Hepatocyte (in vitro differentiated cells): ENCODE measurements around the gene RAET1E. TPM values are rescaled to one million over a fixed set of nuclear protein-coding genes. Genes with fewer than 3 reads are reported as not detected.

Experiments used
- DNase-seq: peaks from one replicate; pipeline ENCODE4 v3.0.0-alpha.2; 2016; ENCODE audit warnings: low spot score
- H2AFZ ChIP-seq: fragments of 200-600 bp; sonication (generic); 2 replicates; pipeline ENCODE4 v1.6.0; 2016; ENCODE audit warnings: antibody characterized with exemption, mild to moderate bottlenecking
- H3K27ac ChIP-seq: fragments of 200-600 bp; sonication (generic); 2 replicates; pipeline ENCODE4 v1.5.1; 2016; ENCODE audit warnings: mild to moderate bottlenecking
- H3K27me3 ChIP-seq: fragments of 200-600 bp; sonication (generic); 2 replicates; pipeline ENCODE4 v1.6.1; 2016
- H3K36me3 ChIP-seq: fragments of 200-600 bp; sonication (generic); replicated peaks from 2 replicates; pipeline ENCODE4 v1.5.1; 2016; ENCODE audit warnings: low read depth; ENCODE audit not compliant: insufficient read depth
- H3K4me1 ChIP-seq: fragments of 200-600 bp; sonication (generic); 2 replicates; pipeline ENCODE4 v1.5.1; 2016; ENCODE audit warnings: mild to moderate bottlenecking, moderate library complexity; ENCODE audit not compliant: insufficient read depth
- H3K4me2 ChIP-seq: fragments of 200-600 bp; sonication (generic); 2 replicates; pipeline ENCODE4 v1.6.0; 2016
- H3K4me3 ChIP-seq: fragments of 200-600 bp; sonication (generic); 2 replicates; pipeline ENCODE4 v1.5.1; 2016; ENCODE audit warnings: mild to moderate bottlenecking
- H3K79me2 ChIP-seq: fragments of 200-600 bp; sonication (generic); 2 replicates; pipeline ENCODE4 v1.6.0; 2017; ENCODE audit warnings: mild to moderate bottlenecking
- H3K9me2 ChIP-seq: fragments of 200-600 bp; sonication (generic); replicated peaks from 2 replicates; pipeline ENCODE4 v1.6.0; 2017; ENCODE audit warnings: mild to moderate bottlenecking; ENCODE audit not compliant: insufficient read depth
- H3K9me3 ChIP-seq: fragments of 200-600 bp; sonication (generic); 2 replicates; pipeline ENCODE4 v1.5.1; 2016; ENCODE audit warnings: low read depth, mild to moderate bottlenecking
- H4K20me1 ChIP-seq: fragments of 200-600 bp; sonication (generic); 2 replicates; pipeline ENCODE4 v1.6.0; 2016; ENCODE audit warnings: mild to moderate bottlenecking; ENCODE audit not compliant: insufficient read depth, poor library complexity, severe bottlenecking
- CTCF ChIP-seq: fragments of 200-600 bp; sonication (generic); IDR thresholded peaks from 2 replicates; pipeline ENCODE4 v1.5.1; 2016; ENCODE audit warnings: antibody characterized with exemption, mild to moderate bottlenecking; ENCODE audit not compliant: poor library complexity
- EZH2 ChIP-seq: fragments of 200-600 bp; sonication (generic); IDR thresholded peaks from 2 replicates; pipeline ENCODE4 v1.6.1; 2016; ENCODE audit warnings: antibody characterized with exemption, mild to moderate bottlenecking, borderline replicate concordance
- EZH2phosphoT487 ChIP-seq: fragments of 200-600 bp; sonication (generic); IDR thresholded peaks from one replicate; pipeline ENCODE4 v1.6.1; 2018; ENCODE audit warnings: antibody characterized with exemption, mild to moderate bottlenecking, low read depth, moderate library complexity; ENCODE audit not compliant: unreplicated experiment, severe bottlenecking
- WGBS: methylation state at CpG from one replicate; pipeline ENCODE4 v1.1.6; 2016; ENCODE audit warnings: low lambda C conversion rate; ENCODE audit errors: missing lambda C conversion rate; 5-methylcytosine and 5-hydroxymethylcytosine counted together
- polyA plus RNA-seq: library from polyadenylated mRNA; unstranded; fragments of >200 nt; fragmentation: Nextera tagmentation; extraction: Ambion mirVana; gene quantifications from 2 replicates; pipeline ENCODE4 v1.2.1, GENCODE V29; 2016
- total RNA-seq: library from RNA; depleted of rRNA; stranded (reverse); fragments of >200 nt; gene quantifications from 2 replicates; pipeline ENCODE4 v1.2.3, GENCODE V29; 2014

The RAET1E gene
- total and polyA plus RNA-seq, 2 experiments from 2014 or later = not detected

GRCh38 chr6:149899926-149900619 is 2.2 kb upstream of the RAET1E start:
- Histone ChIP-seq H3K9me2 (no peaks in the 10 kb centered on the region), H3K36me3 (no peaks in the 10 kb centered on the region), H3K79me2 (no peaks in the 10 kb centered on the region), H3K27ac (no peak overlapping the region), H2AFZ (no peak overlapping the region), H3K9me3 (no peaks in the 10 kb centered on the region), H4K20me1 (no peaks in the 10 kb centered on the region), H3K4me1 (peaks cover 7% of the 10 kb centered on the region), H3K4me2 (no peak overlapping the region), H3K4me3 (no peak overlapping the region), H3K27me3 (no peaks in the 10 kb centered on the region)
- WGBS = 75% methylated on average over 7 of the region's 7 CpGs
- DNase-seq = no peak
- TF ChIP-seq CTCF (no peak), EZH2phosphoT487 (no peak), EZH2 (no peak)

DNA sequence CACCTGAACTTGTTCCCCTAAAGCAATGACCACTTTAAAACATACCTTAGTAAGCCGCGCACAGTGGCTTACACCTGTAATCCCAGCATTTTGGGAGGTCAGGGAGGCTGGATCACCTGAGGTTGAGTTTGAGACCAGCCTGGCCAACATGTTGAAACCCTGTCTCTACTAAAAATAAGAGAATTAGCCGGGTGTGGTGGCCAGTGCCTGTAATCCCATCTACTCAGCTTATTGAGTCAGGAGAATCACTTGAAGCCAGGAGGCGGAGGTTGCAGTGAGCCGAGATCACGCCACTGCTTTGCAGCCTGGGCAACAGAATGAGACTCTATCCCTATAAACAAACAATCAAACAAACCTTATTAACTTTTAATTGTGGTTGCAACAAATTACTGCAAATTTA is 1.6 kb upstream of the RAET1E start:
- H3K4me2 ChIP-seq = no peak overlapping the region
- no peak overlapping the region for H2AFZ ChIP-seq
- no peak overlapping the region for H3K27ac ChIP-seq
- no peaks in the 10 kb centered on the region for H3K9me3 ChIP-seq
- WGBS = 82% methylated on average over 6 of the region's 6 CpGs
- no peak overlapping the region for H3K4me3 ChIP-seq
- H3K27me3 ChIP-seq = no peaks in the 10 kb centered on the region
- peaks cover 7% of the 10 kb centered on the region for H3K4me1 ChIP-seq
- no peaks in the 10 kb centered on the region for H3K36me3 ChIP-seq
- H4K20me1 ChIP-seq = no peaks in the 10 kb centered on the region
- DNase-seq = no peak
- no peaks in the 10 kb centered on the region for H3K79me2 ChIP-seq
- no peaks in the 10 kb centered on the region for H3K9me2 ChIP-seq
- no peak for TF ChIP-seq EZH2phosphoT487
- TF ChIP-seq CTCF = no peak
- TF ChIP-seq EZH2 = no peak

GRCh38 chr6:149898966-149899365 is 1.1 kb upstream of the RAET1E start:
- no peak overlapping the region for H2AFZ ChIP-seq
- H3K4me3 ChIP-seq = no peak overlapping the region
- peaks cover 7% of the 10 kb centered on the region for H3K4me1 ChIP-seq
- no peaks in the 10 kb centered on the region for H3K9me3 ChIP-seq
- no peak for TF ChIP-seq EZH2phosphoT487
- TF ChIP-seq CTCF = no peak
- TF ChIP-seq EZH2 = no peak
- no peaks in the 10 kb centered on the region for H3K36me3 ChIP-seq
- WGBS = 93% methylated on average over 9 of the region's 9 CpGs
- no peak overlapping the region for H3K4me2 ChIP-seq
- no peaks in the 10 kb centered on the region for H4K20me1 ChIP-seq
- H3K27ac ChIP-seq = no peak overlapping the region
- H3K27me3 ChIP-seq = no peaks in the 10 kb centered on the region
- no peaks in the 10 kb centered on the region for H3K9me2 ChIP-seq
- no peak for DNase-seq
- no peaks in the 10 kb centered on the region for H3K79me2 ChIP-seq
